Activated CD4-positive, alpha-beta T cell treated with anti-CD3 and anti-CD28 coated beads, Interleukin-2, amount 50 U/mL, for 48 hours (primary cell): Measurements from ENCODE around the gene TXLNB.

Source experiments
- DNase-seq, 2 experiments: peaks; one replicate each; pipeline ENCODE4 v3.0.0-alpha.2; 2020

Gene TXLNB

DNA sequence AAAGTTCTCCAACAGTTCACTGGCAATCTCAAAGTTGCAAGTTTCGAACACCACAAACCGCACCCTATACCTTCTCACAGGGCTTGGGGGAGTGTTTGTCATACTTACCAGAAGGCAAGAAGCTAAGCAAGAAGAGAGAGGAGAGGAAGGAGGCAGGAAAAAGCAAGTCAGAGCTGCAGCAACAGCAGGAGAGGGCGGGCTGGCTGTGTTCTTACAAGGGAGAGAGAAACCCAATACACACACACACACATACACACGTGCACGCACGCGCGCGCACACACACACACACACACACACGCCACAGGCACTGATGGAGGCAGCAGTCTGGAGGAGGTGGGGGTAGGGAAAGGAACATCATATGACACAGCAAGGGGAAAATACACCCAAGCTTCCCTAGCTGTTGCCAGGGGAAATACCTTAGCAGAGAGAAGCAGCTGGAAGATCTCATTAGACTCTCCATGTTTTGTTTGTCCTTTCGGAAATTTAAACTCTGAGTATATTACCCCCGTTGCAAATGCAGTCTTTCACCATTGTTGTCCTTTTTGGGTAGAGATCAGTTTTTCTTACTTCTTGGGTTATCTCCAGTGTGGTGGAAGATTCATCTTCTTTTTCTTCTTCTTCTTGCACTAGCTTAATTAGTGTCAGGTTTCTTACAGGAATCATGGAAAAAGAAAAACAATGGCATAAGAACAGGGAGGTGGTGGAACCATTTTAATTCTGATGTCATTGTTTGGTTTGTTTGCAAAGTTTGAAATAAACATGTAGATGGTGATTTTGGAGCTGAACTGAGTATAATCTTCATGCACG, at the start of gene TXLNB:
TXLNB (minus strand) TSS at position 186 of the 807 bp plus-strand sequence. CDS start 3,099 bp downstream, outside the sequence.
- peak; percentile 83 to 87 for DNase-seq

DNA sequence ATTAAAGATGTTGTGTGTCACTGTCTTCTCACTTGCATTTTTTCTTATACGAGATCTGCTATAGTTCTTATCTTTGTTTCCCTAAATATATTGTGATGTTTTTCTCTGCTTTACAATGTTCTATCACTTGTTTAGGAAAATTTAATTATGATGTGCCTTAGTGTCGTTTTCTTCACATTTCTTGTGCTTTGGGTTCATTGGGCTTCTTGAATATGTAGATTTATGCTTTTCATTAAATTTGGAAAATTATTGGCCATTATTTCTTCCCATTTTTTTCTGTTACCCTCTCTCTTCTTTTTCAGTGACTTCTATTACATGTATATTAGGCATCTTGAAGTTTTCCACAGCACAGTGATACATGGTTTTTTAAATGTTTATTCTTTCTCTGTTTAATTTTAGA, 49.3 kb upstream of the TXLNB start:
- DNase-seq = no peak

- no peak for DNase-seq
These were observed 47.0 kb upstream of the TXLNB start for GRCh38 chr6:139338795-139339194.

DNA sequence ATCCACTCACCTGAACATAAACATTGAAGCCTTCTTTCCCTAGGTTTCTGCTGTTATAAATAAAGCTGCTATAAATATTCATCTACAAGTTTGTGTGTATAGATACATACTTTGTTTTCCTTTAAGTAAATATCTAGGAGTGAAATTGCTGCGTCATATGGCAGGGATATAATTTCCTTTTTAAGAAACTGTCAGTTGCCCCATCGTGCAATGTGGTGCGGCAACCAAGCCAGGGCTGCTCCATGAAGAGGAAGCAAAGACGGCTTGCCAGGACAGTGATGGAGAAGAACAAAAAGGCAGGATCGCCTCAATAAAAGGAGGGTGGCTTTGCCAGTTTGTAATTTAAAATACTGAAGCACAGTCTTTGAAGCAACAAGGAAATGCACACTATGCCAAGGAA, 46.0 kb upstream of the TXLNB start:
- DNase-seq = no peak

- no peak for DNase-seq
These were observed 45.2 kb upstream of the TXLNB start for GRCh38 chr6:139337001-139337400.

GRCh38 chr6:139336488-139336887, 44.7 kb upstream of the TXLNB start:
- DNase-seq = no peak

GRCh38 chr6:139335447-139336210, 43.8 kb upstream of the TXLNB start:
- DNase-seq = no peak

GRCh38 chr6:139334806-139335446, 43.1 kb upstream of the TXLNB start:
- DNase-seq = no peak

DNA sequence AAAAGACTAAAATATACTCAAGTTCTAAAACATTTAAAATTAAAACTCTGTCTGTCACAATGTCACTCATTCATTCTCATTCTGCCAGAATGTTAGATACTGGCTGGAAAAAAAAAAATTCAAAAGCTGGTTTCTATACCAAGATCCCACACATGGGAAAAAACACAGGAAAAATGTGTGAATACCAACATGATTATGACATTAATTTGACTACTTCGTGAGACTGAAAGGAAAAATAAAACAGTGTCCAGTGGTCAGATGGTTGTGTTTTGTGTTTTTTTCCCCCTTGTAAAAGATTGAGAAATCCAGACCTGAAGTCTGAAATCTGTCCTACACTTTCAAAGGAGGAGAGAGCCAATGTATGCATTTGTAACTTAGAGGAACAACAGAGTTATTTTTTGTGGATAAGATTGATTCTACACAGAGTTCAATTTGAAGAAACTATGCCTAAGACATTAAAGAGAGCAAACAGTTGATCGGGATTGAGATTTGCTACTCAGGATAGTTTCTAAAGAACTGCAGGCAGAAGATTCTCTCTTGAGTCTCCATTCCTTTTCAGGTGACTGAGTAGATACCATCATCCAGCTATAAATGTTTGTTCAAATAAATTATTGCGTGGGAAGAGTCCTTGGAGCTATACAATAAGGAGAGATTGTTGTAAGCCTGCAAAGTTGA, 39.2 kb upstream of the TXLNB start:
- no peak for DNase-seq

DNA sequence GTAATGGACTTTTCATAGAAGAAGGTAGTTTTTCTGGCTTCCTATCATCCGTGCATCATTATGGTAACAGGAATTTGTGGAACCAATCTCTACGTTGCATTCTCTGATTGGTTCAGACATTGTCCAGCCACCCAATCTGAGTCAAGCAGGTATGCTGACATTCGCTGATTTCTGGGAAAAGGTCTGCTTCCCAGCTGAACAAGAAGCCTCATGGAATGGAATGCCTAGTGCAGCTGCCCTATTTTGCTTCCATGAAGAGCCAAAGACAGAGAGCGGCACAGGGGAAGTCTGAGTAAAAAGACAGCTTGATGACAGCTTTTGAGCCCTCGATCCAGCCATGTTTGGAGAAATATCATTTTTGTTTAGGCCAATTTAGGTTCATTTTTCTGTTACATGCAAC, 38.5 kb upstream of the TXLNB start:
- no peak for DNase-seq

DNA sequence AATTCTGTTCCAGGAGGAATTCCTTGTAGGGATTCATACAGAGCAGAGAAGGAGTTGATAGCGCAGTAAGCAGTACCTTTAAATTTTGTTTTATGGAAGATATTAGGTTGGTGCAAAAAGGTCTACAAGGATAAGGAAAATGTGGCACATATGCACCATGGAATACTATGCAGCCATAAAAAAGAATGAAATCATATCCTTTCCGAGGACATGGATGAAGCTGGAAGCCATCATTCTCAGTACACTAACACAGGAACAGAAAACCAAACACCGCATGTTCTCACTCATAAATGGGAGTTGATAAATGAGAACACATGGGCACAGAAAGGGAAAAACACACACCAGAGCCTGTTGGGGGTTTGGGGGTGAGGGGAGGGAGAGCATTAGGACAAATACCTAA, 37.4 kb upstream of the TXLNB start:
- DNase-seq = no peak

DNA sequence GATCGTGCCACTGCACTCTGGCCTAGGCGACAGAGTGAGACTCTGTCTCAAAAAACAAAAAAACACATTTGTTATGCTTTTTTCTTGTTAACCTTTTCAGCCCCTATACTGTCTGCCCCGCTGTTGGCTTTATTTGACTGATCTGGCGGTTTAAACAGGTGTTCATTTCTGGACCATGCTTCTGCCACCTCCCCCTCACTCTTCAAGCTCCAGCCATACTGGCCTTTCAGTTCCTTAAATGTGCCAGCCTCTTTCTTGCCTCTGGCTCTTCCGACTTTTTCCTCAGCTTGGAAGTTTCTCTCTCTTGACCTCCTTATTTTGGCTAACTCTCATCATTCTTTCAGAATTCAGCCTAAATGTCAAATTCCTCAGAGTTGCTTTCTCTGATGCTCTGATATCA, 35.2 kb upstream of the TXLNB start:
- DNase-seq = no peak

- DNase-seq = no peak
These were observed 33.9 kb upstream of the TXLNB start for GRCh38 chr6:139325686-139326085.

DNA sequence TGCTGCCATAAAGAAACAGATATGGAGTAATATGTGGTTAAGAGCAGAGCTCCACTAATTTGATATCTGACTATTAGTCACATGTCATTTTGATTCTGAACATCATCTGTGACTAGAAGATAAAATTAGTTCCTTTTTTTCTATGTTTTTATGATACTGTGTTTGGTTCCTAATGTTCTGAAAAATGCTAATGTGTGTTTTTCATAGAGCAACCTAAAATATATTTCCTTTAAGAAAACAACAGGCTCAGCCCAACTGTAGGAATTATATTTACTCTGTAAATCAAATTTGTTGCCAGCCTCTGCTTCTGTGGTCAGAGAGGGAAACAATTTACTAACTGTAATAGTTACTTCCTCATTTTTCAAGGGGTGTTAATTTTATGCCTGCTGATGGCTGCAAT, 33.3 kb upstream of the TXLNB start:
- DNase-seq = no peak

DNA sequence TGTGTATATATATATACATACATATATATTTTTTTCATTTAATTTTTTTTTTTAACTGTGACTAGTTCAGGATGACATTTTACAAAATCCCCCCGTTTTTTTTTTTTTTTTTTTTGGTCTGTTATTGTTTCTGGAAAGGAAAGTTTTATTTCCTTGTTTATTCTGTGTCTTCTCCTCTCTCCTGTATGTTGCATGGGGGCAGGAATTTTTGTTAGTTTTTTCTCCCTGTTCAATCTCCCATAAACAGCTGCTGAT, 32.4 kb upstream of the TXLNB start:
- no peak for DNase-seq

DNA sequence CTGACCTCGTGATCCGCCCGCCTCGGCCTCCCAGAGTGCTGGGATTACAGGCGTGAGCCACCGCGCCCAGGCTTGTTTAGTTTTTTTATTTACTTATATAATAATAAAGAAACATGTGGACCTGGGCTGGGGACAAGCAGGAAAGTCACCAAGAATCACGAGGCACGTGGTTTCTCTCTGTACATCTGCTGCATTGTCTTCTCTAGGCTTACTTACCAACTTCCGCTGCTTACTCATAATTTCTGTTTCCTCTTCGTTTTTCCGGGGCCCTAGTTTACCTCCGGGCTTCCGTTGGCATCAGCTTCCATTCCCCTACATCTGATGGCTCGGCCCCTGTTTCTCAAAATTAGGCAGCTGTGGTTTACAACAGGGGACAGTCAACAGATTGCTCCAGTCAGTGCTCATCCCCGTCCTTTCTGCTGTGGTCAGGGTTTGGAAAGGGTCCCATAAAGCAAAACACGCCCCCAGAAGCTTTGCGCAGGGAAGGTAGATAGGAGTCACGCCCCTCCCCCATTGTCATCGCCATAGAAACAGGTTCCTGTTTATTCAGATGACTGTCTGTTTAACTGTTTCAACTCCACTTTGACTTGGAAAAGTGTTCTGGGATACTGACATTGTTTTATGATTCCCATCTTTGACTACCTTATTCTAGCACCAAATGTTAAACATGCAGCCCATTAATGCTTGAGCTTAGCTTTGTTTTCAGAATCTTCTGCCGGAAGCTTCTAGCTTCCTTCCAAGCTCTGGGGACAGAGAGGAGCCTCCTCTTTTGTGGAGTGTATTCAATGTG, 31.9 kb upstream of the TXLNB start:
- peak; percentile 74 to 81 for DNase-seq

DNA sequence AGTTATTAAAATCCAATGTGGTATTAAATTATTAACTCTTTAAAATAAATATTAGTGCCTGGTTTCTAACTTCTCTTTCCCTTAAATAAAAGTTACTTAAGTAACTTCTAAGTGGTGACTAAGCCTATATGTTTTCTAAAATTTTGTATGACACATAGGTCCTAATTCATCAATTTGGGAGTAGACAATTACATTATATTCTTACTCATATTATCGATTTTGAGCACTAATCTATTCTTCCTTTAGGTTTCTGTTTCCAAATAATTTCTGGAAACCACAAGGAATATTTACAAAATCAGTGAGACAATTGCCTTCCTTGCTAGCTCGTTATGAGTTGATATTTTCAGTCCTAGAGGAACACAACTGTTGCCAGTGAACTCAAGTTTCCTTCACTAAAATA, 28.3 kb upstream of the TXLNB start:
- no peak for DNase-seq

DNA sequence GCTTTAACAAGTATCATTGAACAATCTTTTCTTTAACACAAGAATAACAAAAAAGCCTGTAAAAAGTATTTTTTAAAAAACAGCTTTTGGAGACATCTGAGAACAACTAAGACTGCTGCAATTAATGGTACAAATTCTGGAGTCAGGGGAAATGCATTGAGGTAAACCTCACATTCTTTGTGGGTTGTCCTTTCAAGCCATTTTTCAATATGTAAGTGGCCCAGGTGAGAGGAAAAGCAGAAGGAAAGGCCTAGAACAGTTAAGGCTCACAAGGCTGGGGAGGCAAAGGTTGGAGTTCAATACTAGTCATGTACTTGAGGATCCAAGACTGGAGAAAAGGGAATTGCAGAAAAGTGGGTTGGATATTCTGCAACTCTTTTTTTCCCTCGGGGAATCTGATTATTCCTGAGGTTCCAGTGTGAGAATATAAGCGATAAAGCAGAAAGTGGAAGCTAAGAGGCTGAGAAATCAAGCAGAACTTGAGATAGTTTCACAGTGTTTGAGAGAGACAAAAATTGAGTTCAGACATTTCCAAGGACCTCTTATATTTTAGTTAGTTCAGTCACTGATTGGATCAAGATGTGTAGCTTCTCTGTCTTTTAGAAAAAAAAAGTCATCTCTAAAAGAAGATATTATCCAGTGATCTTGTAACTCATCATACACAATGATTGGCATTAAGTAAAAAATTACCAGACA, 25.0 kb upstream of the TXLNB start:
- no peak for DNase-seq

DNA sequence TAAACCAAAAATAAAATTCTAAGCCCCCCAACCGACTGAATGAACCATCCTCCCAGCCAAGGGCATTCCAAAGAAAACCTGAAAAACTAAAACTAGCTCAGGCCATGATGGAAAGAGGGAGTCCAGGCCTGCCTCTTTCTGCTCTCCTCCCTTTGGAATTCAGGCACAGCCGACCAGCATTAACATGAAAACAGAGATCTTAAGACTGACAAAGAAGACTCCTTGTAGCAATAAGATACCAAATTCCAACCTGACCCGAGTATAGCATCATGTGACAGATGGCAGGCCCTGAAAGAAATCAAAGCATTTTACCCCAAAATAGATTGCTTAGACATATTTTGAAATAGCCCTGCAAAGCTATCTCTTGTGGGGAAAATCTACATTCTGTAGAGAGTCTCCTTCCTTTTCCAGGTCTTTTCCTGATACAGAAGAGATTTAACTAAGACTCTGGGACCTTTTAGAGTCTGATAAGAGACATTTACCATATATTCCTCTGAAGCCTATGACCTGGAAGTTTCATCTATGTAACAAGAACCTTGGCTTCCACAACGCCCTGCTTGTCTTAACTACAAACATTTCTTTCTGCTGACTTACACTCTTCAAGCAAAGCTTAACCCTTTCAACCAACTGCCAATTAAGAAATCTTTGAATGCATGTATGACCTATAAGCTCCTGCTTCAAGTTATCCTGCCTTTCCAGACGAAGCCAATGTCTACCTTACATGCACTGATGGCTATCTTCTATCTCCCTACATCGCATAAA, 22.2 kb upstream of the TXLNB start:
- DNase-seq = no peak

GRCh38 chr6:139313229-139313628, 21.4 kb upstream of the TXLNB start:
- no peak for DNase-seq

- DNase-seq = no peak
These were observed 20.0 kb upstream of the TXLNB start for GRCh38 chr6:139311831-139312230.
